Central memory CD4-positive, alpha-beta T cell (primary cell): ENCODE results near the gene CGAS.
"Not testable (repeated sequence)": the region's sequence is repeated elsewhere in the genome, so short reads cannot be mapped to it uniquely, and the experiment has no call there.

Experiments
- DNase-seq: peaks from one replicate; pipeline ENCODE4 v3.0.0; 2022

The CGAS gene

GRCh38 chr6:73394577-73395354 lies 57.3 kb downstream of the CGAS start, which contains the start of gene DDX43:
Gene DDX43 (plus strand): TSS chr6:73394828. CDS start chr6:73394906, 78 bp downstream.
- peak; percentile 34 for DNase-seq

GRCh38 chr6:73393278-73393677 lies 58.8 kb downstream of the CGAS start:
- no peak for DNase-seq

- DNase-seq: not testable (repeated sequence)
Observed at GRCh38 chr6:73392188-73392587, 59.9 kb downstream of the CGAS start.

GRCh38 chr6:73391675-73392074 lies 60.4 kb downstream of the CGAS start:
- peak; percentile 12 for DNase-seq

GRCh38 chr6:73389854-73390253 lies 62.2 kb downstream of the CGAS start:
- DNase-seq: no peak

GRCh38 chr6:73388800-73389512 lies 63.1 kb downstream of the CGAS start:
- peak; percentile 44 for DNase-seq

GRCh38 chr6:73388433-73388799 lies 63.7 kb downstream of the CGAS start:
- no peak for DNase-seq

- DNase-seq: no peak
Observed at GRCh38 chr6:73382462-73383113, 69.5 kb downstream of the CGAS start.

- not testable (repeated sequence) for DNase-seq
Observed at GRCh38 chr6:73381531-73381930, 70.6 kb downstream of the CGAS start.

GRCh38 chr6:73377225-73377624 lies 74.9 kb downstream of the CGAS start:
- no peak for DNase-seq

GRCh38 chr6:73375216-73375615 lies 76.9 kb downstream of the CGAS start:
- no peak for DNase-seq
